A673 (cell line): Measurements from ENCODE around the gene FERMT3. TPM values are rescaled to one million over a fixed set of nuclear protein-coding genes. Genes with fewer than 3 reads are reported as not detected.

Source experiments
- BruUV-seq: library from RNA; stranded (reverse); fragments of 400-500 nt; replicated peaks from 2 replicates; lab custom pipeline; 2021; lab: Mats Ljungman, UMichigan
- CTCF ChIA-PET: fragments of 300-600 bp; sonication (Branson Sonifier 250); formaldehyde crosslinking; loops from one replicate; lab custom pipeline; 2022; ENCODE audit warnings: antibody characterized with exemption; lab: Charles Lee
- POLR2A ChIA-PET: fragments of 300-600 bp; sonication (Branson Sonifier 250); formaldehyde crosslinking; loops from one replicate; lab custom pipeline; 2022; ENCODE audit warnings: antibody characterized with exemption; ENCODE audit not compliant: low non-redundant PET; lab: Charles Lee
- DNase-seq: peaks from one replicate; pipeline ENCODE4 v3.0.0-alpha.2; 2015; ENCODE audit warnings: low spot score
- H3K27ac ChIP-seq: fragments of 200-600 bp; sonication (generic); 2 replicates; pipeline ENCODE4 v1.5.1; 2016; ENCODE audit warnings: mixed run types, low read depth, mild to moderate bottlenecking, mixed read lengths, antibody characterized with exemption, low read length; ENCODE audit not compliant: poor library complexity, severe bottlenecking
- H3K27me3 ChIP-seq: fragments of 200-600 bp; sonication (generic); replicated peaks from 2 replicates; pipeline ENCODE4 v1.6.1; 2017; ENCODE audit warnings: mixed run types, low read depth, mild to moderate bottlenecking, mixed read lengths, antibody characterized with exemption, low read length; ENCODE audit not compliant: insufficient read depth, poor library complexity
- H3K36me3 ChIP-seq: fragments of 200-600 bp; sonication (generic); 2 replicates; pipeline ENCODE4 v1.6.1; 2016; ENCODE audit warnings: mixed run types, mild to moderate bottlenecking, mixed read lengths, antibody characterized with exemption, low read length; ENCODE audit not compliant: insufficient read depth, poor library complexity, severe bottlenecking
- H3K4me1 ChIP-seq: fragments of 200-600 bp; sonication (generic); 2 replicates; pipeline ENCODE4 v1.6.1; 2017; ENCODE audit warnings: mixed run types, mild to moderate bottlenecking, mixed read lengths, antibody characterized with exemption, low read length; ENCODE audit not compliant: insufficient read depth, poor library complexity, severe bottlenecking
- H3K4me3 ChIP-seq: fragments of 200-600 bp; sonication (generic); 2 replicates; pipeline ENCODE4 v1.5.1; 2016; ENCODE audit warnings: low read depth, mixed run types, mild to moderate bottlenecking, mixed read lengths, low read length; ENCODE audit not compliant: poor library complexity, severe bottlenecking
- H3K9me3 ChIP-seq: fragments of 200-600 bp; sonication (generic); 2 replicates; pipeline ENCODE4 v1.6.1; 2016; ENCODE audit warnings: mixed run types, low read depth, mild to moderate bottlenecking, mixed read lengths, antibody characterized with exemption, low read length; ENCODE audit not compliant: poor library complexity, severe bottlenecking
- EZH2 ChIP-seq: fragments of 200-600 bp; sonication (generic); IDR thresholded peaks from 2 replicates; pipeline ENCODE4 v1.6.1; 2017; ENCODE audit warnings: borderline replicate concordance, low read depth, mild to moderate bottlenecking, mixed read lengths, antibody characterized with exemption, low read length; ENCODE audit not compliant: poor library complexity, severe bottlenecking
- intact Hi-C: fragments of 100-400 bp; cut with micrococcal nuclease; formaldehyde crosslinking; loops from one replicate; pipeline ENCODE4 v1.10.0; 2022; ENCODE audit not compliant: unreplicated experiment
- total RNA-seq: library from RNA; stranded (reverse); gene quantifications from 2 replicates; pipeline ENCODE4 v1.2.3, GENCODE V29; 2021
- TF ChIP-seq, protein P1 (sequence below): fragments of 300-800, 200-600 bp; sonication (generic); conservative IDR thresholded peaks from 2 replicates; pipeline ENCODE4 v1.5.1; 2017; ENCODE audit warnings: low read depth, mild to moderate bottlenecking, antibody characterized with exemption, low read length, moderate library complexity, mixed read lengths

Gene FERMT3
- total RNA-seq, 1 experiment from 2014 or later, result 99.3 TPM

DNA sequence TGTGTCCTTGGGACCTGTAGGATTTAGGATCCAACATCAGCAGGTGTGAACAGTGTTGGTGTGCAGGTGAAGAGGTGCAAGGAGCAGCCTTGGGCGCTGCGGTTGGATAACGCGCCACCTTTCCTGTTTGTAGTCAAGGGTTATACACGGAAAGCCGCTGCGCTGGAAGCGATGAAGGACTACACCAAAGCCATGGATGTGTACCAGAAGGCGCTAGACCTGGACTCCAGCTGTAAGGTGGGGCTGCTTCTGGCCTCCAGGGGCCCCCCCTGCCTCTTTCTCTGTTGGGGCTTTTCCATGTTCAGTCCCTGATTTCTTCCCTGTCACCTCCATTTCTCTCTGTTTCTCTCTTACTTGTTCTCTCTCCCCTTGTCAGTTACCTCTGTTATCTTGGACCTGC is 3.5 kb upstream of the FERMT3 start:
- POLR2A ChIA-PET, result no interaction called here
- intact Hi-C loops, result no loop called here

DNA sequence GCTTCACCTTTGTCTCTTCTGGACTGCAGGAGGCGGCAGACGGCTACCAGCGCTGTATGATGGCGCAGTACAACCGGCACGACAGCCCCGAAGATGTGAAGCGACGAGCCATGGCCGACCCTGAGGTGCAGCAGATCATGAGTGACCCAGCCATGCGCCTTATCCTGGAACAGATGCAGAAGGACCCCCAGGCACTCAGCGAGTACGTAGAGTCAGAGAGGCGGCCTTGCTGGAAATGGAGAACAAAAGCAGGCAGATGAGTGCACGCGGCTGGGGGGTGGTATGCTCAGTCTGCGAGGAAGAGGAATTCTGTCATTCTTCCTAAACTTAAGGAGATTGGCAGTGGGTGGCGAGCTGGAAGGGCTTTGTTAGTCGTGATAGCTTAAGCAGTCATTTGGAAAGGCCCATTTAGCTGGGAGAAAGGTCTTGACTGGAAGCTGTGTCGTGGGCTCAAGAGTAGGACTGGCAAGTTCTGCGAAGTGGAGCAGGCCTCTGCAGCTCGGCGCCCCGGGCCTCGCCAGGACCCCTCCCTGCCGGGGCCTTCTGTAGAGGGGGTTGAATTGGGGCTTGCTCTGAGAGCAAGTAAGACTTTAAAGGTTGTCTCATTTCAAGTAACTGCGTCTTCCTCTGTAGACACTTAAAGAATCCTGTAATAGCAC is 3.0 kb upstream of the FERMT3 start:
- no TSS peak for BruUV-seq

More for the DNA sequence above, 3.5 kb upstream of the FERMT3 start:
- Histone ChIP-seq H3K4me1 (peaks cover 44% of the 10 kb centered on the region), H3K36me3 (peaks cover 74% of the 10 kb centered on the region), H3K27ac (peak overlapping the region; percentile 74), H3K27me3 (no peaks in the 10 kb centered on the region), H3K4me3 (no peak overlapping the region), H3K9me3 (no peaks in the 10 kb centered on the region)
- CTCF ChIA-PET, result no interaction called here
- no peak for DNase-seq
- no peak for TF ChIP-seq EZH2
- TF ChIP-seq, protein P1, sequence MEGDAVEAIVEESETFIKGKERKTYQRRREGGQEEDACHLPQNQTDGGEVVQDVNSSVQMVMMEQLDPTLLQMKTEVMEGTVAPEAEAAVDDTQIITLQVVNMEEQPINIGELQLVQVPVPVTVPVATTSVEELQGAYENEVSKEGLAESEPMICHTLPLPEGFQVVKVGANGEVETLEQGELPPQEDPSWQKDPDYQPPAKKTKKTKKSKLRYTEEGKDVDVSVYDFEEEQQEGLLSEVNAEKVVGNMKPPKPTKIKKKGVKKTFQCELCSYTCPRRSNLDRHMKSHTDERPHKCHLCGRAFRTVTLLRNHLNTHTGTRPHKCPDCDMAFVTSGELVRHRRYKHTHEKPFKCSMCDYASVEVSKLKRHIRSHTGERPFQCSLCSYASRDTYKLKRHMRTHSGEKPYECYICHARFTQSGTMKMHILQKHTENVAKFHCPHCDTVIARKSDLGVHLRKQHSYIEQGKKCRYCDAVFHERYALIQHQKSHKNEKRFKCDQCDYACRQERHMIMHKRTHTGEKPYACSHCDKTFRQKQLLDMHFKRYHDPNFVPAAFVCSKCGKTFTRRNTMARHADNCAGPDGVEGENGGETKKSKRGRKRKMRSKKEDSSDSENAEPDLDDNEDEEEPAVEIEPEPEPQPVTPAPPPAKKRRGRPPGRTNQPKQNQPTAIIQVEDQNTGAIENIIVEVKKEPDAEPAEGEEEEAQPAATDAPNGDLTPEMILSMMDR, result no peak
- BruUV-seq, result no TSS peak

DNA sequence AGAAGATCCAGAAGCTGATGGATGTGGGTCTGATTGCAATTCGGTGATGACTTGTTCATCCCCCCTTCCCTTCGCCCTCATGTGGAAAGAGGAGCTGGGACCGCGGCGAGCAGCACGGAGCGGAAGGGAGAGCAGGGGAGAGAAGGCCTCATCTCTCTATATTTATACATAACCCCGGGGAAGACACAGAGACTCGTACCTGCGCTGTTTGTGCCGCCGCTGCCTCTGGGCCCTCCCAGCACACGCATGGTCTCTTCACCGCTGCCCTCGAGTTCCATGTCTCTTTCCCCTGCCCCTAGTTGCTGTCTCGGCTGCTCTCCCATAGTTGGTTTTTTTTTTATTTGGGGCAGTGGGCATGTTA is 2.5 kb upstream of the FERMT3 start:
- intact Hi-C loops, result loop anchor here (1.0 to 2.0 kb wide), 2 partner anchors 97 to 151 kb away; no protein-coding TSS in a partner anchor
- TF ChIP-seq, protein P1, result no peak
- no peak for TF ChIP-seq EZH2
- peaks cover 63% of the 10 kb centered on the region for H3K36me3 ChIP-seq

More for the DNA sequence above, 3.0 kb upstream of the FERMT3 start:
- TF ChIP-seq EZH2, result no peak
- TF ChIP-seq, protein P1, result no peak
- Histone ChIP-seq H3K4me3 (no peak overlapping the region), H3K36me3 (peaks cover 68% of the 10 kb centered on the region), H3K27ac (peak overlapping the region; percentile 74), H3K4me1 (peaks cover 49% of the 10 kb centered on the region), H3K27me3 (no peaks in the 10 kb centered on the region), H3K9me3 (no peaks in the 10 kb centered on the region)
- intact Hi-C loops, result loop anchor here (1.0 to 2.0 kb wide), 2 partner anchors 98 to 151 kb away; no protein-coding TSS in a partner anchor
- ChIA-PET CTCF (interaction anchor here (0.8 to 4.6 kb wide), 5 partner anchors 18 to 449 kb away, joined by 3 to 33 read pairs (median 7); partner anchors contain the start of genes CATSPERZ and STIP1), POLR2A (no interaction called here)
- no peak for DNase-seq

More for the DNA sequence above, 2.5 kb upstream of the FERMT3 start:
- Histone ChIP-seq H3K4me3 (no peak overlapping the region), H3K4me1 (peaks cover 54% of the 10 kb centered on the region), H3K27ac (peak overlapping the region; percentile 74), H3K27me3 (no peaks in the 10 kb centered on the region), H3K9me3 (no peaks in the 10 kb centered on the region)
- ChIA-PET CTCF (interaction anchor here (0.5 to 4.6 kb wide), 19 partner anchors 9 to 485 kb away, joined by 3 to 33 read pairs (median 5); partner anchors contain the start of genes CATSPERZ, PLCB3, PPP1R14B and STIP1), POLR2A (interaction anchor here (2.4 kb wide), 1 partner anchor 18 kb away, joined by 6 read pairs; the partner anchor contains the start of gene STIP1)
- DNase-seq, result no peak
- BruUV-seq, result TSS peak; percentile 94
